AG09319 (cell line): ENCODE measurements around the gene BAIAP2.

Experiments
- DNase-seq: peaks from one replicate; pipeline ENCODE4 v3.0.0-alpha.2; 2010; ENCODE audit warnings: low read depth; ENCODE audit errors: extremely low read depth
- TF ChIP-seq, protein P1 (sequence below): IDR thresholded peaks from 2 replicates; pipeline ENCODE4 v1.5.1; 2011; ENCODE audit warnings: low read depth, mild to moderate bottlenecking, inconsistent platforms, low read length, moderate library complexity

Gene BAIAP2

DNA sequence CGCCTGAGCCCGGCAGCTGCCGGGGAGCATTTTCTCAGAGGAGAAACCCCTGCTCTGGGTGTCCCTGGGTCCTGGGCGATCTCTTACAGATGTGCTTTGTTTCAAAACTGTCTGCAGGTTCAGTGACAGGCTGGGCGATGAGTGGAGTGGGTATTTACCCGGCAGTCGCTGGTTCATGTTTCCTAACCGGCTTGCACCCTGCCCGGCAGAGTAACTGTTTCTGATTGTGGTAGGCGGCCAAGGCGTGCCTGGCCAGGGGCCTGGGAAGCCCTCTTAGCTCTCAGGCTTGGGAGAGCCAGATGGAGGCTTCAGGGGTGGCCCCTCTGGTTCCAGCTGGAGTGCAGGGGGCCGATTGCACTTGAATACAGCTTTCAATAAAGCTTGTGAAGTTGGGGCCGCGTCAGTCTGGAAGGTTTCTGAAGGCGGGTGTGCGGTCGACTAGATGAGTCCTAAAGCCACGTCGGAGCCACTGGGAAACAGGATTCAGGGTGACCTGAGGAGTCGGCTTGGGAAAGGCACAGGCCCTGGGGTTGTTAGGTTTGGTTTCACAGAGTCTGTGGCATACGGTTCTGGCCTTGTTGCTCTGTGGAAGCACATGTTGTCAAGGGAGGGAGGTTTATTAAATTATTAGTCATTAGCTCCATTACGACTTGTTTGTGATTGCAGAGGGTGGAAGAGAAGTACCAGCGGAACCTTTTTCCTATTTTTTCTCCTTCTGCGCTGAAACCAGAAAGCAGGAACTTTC is 1.4 kb downstream of the BAIAP2 start:
- TF ChIP-seq, protein P1, sequence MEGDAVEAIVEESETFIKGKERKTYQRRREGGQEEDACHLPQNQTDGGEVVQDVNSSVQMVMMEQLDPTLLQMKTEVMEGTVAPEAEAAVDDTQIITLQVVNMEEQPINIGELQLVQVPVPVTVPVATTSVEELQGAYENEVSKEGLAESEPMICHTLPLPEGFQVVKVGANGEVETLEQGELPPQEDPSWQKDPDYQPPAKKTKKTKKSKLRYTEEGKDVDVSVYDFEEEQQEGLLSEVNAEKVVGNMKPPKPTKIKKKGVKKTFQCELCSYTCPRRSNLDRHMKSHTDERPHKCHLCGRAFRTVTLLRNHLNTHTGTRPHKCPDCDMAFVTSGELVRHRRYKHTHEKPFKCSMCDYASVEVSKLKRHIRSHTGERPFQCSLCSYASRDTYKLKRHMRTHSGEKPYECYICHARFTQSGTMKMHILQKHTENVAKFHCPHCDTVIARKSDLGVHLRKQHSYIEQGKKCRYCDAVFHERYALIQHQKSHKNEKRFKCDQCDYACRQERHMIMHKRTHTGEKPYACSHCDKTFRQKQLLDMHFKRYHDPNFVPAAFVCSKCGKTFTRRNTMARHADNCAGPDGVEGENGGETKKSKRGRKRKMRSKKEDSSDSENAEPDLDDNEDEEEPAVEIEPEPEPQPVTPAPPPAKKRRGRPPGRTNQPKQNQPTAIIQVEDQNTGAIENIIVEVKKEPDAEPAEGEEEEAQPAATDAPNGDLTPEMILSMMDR, result no peak
- DNase-seq, result no peak

GRCh38 chr17:81037026-81037797 is 2.3 kb downstream of the BAIAP2 start:
- TF ChIP-seq, protein P1, result no peak
- no peak for DNase-seq

GRCh38 chr17:81037798-81038733 is 3.1 kb downstream of the BAIAP2 start:
- TF ChIP-seq, protein P1, result no peak

GRCh38 chr17:81039096-81039495 is 4.1 kb downstream of the BAIAP2 start:
- no peak for DNase-seq

More at GRCh38 chr17:81037798-81038733, 3.1 kb downstream of the BAIAP2 start:
- no peak for DNase-seq

GRCh38 chr17:81039854-81040758 is 5.2 kb downstream of the BAIAP2 start:
- TF ChIP-seq, protein P1, result no peak
- no peak for DNase-seq

More at GRCh38 chr17:81039096-81039495, 4.1 kb downstream of the BAIAP2 start:
- TF ChIP-seq, protein P1, result no peak

DNA sequence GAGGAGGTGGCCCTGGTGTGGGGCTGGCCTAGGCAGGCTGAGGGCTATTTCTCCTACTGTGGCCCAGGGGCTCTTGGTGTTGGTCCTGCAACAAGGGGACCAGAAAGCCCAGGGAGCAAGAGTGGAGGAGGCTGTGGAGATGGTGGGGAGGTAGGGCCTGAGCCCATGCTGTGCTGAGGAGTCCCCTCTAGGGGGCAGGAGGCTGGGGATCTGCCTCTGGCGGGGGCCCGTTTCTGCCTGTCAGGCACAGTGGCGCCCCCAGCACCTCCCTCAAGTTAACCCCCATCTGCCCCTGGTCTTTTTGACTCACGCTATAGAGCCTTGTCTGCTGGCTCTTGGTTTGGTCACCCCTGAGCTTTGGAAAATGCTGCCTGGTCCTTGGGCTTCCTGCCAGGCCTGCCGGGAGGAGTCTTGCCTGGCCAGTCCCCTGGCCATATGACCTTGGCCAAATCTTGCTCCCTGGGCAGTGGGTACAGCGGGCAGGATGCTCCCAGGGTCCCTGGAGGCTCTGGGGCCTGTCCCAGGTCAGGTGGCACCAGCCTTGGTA is 5.9 kb downstream of the BAIAP2 start:
- no peak for DNase-seq
- TF ChIP-seq, protein P1, result peak; percentile 53
